Suppressor macrophage treated with lipopolysaccharide for 1 hour (primary cell): ENCODE results near the gene PDCD4.

Experiments
- DNase-seq, 3 donors: peaks; one replicate each; pipeline ENCODE4 v3.0.0-alpha.2; 2020 to 2022

The PDCD4 gene

DNA sequence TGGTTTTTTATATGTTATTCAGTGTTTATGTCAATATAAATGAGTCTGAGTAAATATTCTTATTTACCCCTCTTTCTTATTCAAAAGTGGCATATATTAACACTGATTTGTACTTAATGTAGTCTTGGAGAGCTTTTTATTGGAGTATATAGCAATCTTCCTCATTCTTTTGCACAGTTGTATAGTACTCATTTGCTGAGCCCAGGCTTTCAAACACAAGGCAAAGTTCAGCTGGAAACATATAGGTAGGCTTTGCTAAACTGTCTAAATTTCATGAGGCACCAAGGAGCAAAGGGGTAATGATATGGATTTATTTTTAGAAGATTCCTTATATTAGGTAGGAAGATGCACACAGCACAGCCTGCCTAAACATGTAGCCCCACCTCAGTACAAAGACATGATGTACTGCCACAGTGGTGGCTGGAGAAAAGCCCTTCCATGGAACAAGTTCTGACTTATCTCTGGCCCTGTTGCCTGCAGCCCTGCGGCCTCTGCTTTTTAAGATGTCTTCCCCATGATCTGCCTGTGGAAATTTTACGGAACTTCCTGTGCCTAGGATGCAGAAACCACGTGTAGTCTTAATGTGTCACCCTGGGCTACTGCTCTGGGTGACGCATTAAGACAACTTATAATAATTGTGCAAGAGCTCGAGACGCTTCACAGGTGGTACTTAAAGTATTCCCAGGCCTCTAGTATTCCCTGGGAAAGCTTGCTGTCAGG lies 9.6 kb upstream of the PDCD4 start:
- DNase-seq: peak; percentile 88 to 96 (median 95)

DNA sequence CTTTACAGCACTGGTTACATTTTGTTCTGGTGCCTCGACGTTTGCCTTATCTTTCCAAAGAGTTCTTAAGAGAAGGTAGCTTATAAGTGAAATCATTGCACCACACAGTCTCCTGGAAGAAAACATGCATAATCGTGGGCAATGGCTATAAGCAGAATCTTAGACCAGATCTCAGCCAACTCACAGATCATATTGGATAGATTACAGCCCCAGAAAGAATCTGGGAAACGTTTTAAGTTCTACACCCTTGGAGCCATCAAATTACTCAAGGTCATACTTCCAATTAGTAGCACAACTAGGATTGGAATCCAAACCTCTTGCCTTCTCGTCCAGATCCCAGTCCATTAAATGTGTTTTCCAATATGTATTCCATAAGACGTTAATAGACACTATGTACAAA lies 8.8 kb upstream of the PDCD4 start:
- DNase-seq: no peak

DNA sequence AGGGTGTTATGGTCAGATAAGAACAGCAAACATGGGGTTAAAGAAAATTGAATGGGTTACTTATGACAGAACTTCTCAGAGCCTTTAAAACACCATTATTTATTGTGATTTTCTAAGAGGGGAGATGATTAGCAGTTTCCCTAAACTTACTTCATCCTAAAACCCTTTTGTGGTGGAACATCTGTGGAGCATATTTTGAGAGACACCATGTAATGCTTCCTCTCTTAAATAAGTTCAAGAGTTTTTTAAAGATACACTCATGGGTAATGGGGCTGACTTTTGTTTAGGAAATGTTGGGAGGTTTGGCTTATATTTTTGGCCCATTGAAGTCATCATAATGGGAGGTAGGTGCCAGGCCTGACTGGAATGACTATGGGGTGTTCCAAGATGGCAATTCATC lies 8.4 kb upstream of the PDCD4 start:
- no peak for DNase-seq

DNA sequence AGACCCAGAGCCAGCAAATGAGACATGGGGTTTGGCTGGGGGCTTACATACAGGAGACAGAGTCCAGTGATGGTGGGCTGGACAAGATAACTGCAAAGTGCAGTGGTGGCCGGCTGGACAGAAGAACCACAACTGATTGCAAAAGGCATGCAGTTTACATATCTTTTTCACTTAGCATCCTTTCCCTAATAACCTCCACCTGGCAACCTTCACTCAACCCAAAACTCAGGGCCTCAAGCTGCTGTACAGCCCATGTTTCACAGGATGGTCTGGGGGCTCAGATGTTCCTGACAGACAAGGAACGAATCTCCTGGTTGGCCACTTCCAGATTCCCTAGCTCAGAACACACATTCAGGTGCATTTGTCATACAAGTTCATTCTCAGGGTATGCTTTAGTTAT lies 7.8 kb upstream of the PDCD4 start:
- no peak for DNase-seq

DNA sequence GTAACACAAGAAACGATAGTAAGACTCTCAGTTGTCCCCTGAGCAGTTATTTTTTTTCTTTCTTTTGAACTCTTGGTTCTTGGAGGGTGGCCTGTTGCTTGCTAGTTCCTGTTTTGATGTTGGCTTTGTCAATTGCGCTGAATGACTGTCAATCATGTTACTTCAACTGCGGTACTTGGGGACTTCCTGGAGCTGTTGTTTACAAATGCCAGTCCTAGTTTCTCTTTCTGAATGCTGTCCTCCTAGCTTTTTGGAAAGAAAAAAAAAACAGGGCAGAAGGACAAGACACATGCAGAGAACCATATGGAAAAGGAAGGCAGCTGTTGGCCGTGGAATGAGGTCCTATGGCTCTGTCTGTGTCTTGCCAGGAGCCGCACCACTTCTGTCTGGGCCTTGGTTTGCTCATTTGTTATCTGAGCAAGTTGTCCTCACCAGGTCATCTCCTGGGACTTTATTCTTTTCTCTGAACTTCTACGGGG lies 7.0 kb upstream of the PDCD4 start:
- peak; percentile 80 to 90 (median 85) for DNase-seq

DNA sequence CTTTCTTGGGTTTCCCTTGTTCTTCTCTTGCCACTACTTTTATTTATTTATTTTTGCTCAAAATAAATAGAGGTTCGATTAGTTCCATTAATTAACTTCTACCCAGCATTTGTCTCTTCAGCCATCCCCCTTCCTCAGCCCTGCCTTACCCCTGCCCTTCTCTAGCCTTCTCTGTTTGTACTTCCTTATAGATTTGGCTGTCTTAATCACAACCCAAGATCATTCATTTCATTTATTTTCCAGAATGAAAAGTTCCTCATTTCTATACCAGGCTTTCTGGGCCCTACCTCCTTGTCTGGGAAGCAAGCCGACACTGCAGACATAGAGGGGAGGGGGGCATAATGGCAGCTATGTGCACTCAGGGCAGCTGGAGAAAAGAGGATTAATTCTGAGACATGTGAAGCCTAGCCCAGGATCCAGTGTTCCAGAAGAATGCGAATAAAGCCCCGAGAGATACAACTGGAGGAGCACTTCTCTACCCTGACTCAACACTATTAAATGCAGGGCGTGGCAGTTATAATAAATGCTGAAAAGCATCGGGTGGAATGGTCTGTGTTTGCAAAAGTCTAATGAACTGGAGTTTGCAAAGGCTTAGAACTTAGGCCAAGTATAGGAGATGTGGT lies 6.4 kb upstream of the PDCD4 start:
- peak in 2 of 3 donors; percentile 32 to 41 for DNase-seq

DNA sequence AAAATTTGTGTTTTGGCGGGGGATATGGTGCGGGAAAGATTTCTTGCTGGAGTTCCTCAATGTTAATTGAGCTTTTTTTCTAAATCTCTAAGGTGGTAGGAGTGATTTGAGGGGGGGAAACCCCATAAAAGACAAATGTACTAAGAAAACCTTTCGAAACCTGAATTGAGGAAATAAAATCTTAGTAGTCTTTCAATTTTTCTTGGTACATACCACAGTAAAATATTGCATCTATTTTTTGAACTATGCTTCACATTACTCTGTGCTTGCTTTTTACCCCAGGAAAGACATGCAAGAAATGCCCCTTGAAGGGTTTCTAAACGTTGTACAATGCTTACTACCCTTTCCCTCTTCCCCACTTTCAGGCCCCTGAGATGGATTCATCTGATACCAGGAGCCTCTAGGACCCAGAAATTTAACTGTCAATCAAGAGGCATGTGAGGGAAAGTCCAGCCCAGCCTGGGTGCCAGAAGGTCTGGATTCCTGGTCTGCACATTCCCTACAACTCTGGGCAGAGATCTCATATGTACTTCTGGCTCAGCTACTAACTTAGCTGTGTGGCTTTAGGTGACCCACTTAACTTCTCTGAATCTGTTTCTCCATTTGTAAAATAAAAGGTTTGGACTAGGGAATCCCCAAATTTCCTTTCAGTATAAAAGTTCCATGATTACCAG lies 5.8 kb upstream of the PDCD4 start:
- DNase-seq: peak in 2 of 3 donors; percentile 45 to 65

DNA sequence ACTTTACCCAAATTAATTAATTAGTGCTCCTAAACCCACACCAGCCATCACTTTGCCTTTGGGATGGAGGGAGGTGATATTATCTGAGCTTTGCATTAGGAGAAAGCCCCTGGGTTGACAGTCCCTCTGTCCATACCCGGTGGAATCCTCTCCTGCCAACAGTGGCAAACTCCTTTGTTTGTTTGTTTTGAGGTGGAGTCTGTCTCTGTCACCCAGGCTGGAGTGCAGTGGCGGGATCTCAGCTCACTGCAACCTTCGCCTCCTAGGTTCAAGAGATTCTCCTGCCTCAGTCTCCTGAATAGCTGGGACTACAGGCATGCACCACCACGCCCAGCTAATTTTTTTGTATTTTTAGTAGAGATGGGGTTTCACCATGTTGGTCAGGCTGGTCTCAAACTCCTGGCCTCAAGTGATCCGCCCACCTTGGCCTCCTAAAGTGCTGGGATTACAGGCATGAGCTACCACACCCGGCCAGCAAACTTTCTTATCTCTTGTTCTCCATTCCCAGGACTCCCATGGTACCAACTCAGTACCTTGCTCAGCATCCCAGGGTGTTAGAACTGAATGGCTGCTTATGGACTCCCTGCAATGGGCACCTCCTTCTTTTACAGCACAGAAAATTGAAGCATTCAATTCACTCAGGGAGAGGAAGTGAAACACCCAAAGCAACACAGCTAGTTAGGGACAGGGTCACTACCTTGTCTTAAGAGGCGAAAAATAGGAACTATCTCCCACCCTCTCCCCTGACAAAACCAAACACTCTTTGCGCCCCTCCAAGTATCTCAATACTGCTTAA lies 4.5 kb upstream of the PDCD4 start:
- DNase-seq: peak in 2 of 3 donors; percentile 53 to 60

DNA sequence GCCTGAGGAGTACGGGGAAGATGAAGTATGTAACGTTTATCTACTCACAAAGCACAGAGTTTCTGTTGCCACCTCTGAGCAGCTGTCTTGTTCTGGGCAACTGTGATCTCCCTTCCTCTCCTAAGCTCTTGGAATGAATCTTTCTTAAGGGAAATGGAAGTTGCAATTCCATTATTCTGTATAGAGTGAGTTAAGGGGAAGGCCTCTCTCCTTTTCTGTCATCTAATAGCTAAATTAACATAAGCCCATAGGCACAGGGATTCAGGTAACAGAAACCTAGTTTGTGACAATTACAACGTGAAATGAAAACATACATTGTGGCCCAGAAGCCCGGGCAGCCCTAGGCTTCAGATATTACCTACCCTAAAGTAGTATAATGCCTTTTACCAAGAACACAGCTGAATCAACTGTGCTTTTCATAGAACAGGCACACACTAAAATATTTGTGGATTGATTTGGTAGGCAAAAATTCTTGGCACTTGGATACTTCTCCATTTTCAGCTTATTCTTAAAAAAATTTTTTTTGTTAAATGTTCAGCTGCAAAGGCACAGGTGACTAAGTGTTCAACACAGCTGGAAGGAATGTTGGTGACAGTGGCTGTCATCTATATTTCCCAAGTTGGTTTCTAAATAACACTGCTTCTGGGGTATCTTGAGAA lies 3.8 kb upstream of the PDCD4 start:
- no peak for DNase-seq

DNA sequence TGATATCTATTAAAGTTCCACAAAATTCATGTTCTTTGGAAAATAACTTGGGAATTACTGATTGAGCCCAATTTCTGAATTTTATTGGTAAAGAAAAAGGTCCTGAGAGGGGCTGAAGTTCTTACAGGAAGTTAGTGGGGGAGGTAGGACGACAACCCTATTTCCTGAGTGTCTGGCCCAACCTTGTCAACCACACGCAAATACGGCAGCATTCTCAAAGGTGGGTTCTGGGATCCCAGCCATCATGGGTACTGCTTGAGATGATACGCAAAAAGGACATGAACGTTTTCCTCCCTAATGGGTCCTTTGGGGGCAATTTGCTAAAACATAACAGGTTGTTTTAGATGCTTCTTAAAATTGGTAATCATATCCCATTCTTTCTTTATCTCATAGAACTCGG lies 2.7 kb upstream of the PDCD4 start:
- DNase-seq: no peak

DNA sequence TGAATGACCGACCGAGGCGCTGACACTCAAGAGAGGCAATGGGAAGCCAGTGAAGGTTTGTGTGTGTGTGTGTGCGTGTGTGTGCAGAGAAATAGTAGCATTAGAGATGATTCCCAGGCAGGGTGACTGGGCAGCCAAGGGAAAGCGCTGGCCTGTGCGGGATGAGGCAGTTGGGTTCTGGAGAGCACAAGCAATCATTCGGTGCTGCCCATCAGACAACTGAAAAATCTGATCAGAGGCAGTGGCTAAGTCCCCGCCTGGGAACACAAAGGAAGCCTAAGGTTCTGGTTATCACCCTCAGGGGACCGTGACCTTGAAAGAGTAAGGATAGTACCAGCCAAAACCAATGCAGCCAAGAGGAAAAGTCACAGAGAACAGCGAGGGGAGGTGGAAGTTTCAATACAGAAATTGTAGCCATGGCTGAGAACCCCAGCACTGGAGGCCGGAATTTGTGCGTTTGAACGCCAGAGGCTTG lies 868 bp upstream of the PDCD4 start:
- no peak for DNase-seq

DNA sequence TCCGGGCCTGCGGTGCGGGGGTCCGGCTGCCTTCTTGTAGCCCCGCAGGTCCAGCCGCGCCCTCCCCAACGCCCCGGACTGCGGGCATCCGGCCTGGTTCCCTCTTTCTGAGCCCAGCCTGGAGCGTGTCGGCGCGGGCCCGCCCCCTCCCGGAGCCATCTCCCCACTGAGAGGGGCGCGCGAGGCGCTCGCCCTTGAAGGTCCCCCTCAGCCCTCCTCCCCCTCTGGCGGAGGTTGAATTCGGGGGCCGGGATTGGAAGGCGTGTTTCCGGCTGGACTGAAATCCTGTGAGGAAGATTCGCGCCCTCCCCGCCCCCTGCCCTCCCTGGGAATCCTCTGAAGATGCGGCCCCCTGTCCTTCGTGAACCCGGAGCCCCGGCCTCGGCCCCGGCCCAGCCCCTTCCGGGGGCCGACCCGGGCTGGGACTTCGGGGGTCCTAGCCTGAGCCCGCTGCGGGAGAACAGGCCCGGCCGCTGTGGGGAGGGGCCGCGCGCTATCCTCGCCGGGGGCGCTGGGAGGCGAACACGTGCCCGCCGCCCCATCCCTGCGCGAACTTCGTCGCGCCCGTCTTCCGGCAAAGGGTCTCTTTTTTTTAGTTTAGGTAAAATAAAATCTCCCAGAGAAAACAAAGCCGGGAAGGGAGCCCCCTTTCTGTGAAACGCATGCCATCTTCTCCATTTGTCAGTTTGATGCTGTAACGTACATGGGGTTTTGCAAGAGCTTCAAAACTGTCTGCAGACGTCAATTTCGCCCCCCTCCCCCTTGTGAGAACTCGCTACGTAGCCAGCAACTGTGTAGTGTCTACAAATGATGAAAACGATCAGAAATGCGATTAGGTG lies 636 bp downstream of the PDCD4 start:
- DNase-seq: peak; percentile 74 to 81 (median 80)

DNA sequence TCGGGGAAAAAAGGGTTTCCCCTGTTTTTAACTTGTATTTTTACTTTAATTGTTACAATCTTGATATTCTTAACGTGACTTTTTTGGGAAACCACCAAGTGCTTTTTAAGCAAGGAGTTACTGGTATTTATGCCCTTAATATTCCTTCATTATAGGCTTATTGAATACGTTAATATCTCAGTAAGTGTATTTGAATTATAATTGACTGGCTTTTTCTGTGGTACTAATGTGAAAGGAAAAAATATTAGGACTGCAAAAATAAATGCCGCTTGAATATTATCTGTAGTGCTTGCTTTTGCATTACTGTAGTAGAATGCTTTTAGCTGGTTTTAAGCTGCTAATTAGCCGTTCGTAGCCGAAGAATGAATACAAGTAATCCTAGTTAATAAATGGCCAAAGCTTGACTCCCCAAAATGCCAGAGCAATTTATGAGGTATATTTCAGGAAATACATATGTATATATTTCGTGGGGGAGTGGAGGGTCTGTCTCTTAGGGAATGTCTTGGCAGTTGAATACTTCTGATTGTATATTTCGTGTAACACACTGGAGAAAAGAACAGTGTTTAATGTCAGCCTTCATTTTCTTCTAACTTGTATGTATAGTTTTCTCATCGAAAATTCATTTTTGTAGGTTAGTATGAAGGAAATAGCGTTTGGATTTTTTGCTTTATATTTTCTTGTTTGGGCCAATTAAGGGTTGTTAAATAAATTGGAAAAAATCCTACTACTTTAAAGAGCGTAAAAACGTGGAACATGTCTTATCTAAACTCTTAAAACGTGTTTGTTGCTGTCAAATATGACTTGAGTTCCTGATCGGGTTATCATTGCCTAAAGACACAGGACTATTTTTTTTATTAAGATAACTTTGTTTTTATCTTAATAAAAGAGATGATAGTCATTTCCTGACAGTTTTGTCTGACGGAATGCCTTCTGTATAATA lies 1.5 kb downstream of the PDCD4 start:
- DNase-seq: no peak

DNA sequence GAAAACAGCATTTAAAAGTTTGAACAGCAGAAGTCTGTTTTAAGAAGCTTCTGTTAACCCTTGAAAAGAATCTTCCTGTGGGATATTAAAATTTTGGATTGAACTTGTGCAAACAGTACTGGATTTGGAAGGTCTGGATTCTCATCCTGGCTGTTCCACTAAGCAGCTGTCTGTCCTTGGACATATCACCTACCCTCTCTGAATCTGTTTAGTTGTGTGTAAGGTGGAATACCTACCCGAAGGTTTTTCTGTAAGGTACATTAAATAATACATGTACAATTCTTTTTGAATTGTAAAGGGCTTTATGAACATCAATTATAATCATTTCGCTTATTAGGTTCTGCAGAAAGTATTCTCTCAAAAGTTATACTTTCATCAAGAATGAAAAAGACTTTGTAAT lies 2.2 kb downstream of the PDCD4 start:
- DNase-seq: no peak

DNA sequence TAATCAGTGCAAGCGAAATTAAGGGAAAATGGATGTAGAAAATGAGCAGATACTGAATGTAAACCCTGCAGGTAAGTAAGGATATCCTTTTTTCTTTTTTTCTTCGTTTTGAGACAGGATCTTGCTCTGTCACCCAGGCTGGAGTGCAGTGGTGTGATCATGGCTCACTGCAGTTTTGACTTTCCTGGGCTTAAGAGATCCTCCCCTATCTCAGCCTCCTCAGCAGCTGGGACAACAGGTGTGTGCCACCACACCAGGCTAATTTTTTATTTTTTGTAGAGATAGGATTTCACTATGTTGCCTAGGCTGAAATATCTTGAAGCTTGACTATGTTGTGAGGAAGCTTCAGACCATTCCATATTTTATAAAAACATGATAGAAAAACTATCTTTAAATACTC lies 4.3 kb downstream of the PDCD4 start:
- DNase-seq: no peak

DNA sequence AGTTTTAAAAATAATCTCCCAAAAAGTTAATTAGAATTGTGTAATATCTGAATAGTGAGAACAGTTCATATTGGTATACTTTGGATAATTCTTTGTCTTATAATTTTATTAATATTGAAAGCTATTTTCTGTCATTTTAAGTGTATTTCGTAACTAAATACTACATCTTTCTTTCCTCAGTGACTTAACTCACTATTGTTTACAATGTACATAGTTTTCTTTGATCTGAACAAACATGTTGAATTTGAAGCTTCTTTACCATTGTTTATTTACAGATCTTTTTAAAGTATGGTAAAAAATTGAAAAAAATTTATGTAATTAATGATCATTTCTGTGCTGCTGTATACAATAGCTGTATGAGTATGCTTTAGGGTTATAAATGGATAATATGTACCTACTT lies 5.1 kb downstream of the PDCD4 start:
- no peak for DNase-seq

DNA sequence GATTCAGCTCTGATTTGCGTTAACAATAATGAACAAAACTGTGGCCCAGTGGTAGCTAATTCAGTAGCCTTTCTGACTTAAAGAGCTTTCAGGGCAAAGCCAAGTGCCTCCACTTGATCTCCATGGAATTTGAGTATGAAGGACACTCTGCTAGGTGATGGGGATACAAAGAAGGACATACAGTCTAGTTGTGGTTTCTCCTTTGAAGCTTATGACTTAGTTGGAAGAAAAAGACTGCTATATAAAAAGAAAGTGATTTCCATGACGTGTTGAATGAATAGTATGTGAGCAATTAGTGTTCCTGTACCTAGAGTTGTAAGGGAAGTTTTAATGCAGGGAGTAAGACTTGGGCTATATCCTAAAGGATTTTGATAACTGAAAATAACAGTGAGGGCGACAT lies 8.3 kb downstream of the PDCD4 start:
- no peak for DNase-seq

DNA sequence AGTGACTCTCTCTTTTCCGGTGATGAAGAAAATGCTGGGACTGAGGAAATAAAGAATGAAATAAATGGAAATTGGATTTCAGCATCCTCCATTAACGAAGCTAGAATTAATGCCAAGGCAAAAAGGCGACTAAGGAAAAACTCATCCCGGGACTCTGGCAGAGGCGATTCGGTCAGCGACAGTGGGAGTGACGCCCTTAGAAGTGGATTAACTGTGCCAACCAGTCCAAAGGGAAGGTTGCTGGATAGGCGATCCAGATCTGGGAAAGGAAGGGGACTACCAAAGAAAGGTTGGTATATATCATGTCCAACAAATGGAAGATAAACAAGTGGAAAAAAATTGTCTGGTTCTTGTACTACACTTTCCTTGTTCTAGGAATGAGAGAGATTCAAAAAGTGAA lies 9.5 kb downstream of the PDCD4 start:
- no peak for DNase-seq

DNA sequence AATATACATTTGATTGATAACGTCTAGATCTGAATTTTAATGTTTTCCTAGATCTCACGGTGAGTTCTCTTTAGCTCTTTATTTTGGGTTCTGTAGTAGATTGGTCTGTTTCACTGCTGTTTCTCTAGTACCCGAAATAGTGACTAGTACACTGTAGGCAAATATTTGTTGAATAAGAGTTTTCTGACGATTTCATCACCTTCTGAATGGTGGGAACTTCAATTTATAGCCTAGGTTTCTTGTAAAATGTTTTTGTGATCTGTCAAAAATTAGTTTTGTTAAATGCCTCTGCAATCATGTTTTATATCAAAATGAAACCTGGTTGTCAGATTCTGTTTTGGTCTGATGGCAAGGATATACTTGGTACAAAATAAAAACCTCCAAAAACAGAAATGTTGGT lies 10.2 kb downstream of the PDCD4 start:
- no peak for DNase-seq

DNA sequence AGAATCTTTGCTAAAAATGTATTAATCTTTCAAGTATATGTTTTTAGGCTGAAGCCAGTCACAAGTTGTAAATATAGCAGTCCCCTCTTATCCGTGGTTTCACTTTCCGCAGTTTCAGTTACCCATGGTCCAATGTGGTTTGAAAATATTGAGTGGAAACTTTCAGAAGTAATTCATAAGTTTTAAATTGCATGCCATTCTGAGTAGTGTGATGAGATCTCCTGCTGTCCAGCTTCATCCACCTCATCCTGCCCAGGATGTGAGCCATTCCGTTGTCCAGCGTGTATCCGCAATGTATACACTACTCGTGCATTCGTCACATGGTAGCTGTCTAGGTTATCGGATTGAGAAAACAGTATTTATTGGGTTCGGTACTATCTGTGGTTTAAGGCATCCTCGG lies 12.2 kb downstream of the PDCD4 start:
- no peak for DNase-seq
